Smooth muscle cell (in vitro differentiated cells): Measurements from ENCODE around the gene TGM5. TPM values are rescaled to one million over a fixed set of nuclear protein-coding genes. Genes with fewer than 3 reads are reported as not detected.

Experiments used
- DNase-seq: peaks from one replicate; lab custom pipeline; 2025; ENCODE audit not compliant: unreplicated experiment; lab: John Stamatoyannopoulos, UW
- H2AFZ ChIP-seq: fragments of 200-600 bp; sonication (generic); 2 replicates; pipeline ENCODE4 v1.6.0; 2016; ENCODE audit warnings: antibody characterized with exemption, low read depth, mild to moderate bottlenecking
- H3F3A ChIP-seq: fragments of 200-600 bp; sonication (generic); 2 replicates; pipeline ENCODE4 v1.6.0; 2017; ENCODE audit warnings: antibody characterized with exemption, low read depth
- H3K27ac ChIP-seq: fragments of 200-600 bp; sonication (generic); 2 replicates; pipeline ENCODE4 v1.5.1; 2016; ENCODE audit warnings: low read depth, mild to moderate bottlenecking
- H3K27me3 ChIP-seq: fragments of 200-600 bp; sonication (generic); 2 replicates; pipeline ENCODE4 v1.6.1; 2016; ENCODE audit warnings: low read depth, mild to moderate bottlenecking
- H3K36me3 ChIP-seq: fragments of 200-600 bp; sonication (generic); 2 replicates; pipeline ENCODE4 v1.5.1; 2016; ENCODE audit warnings: low read depth
- H3K4me1 ChIP-seq: fragments of 200-600 bp; sonication (generic); 2 replicates; pipeline ENCODE4 v1.5.1; 2016; ENCODE audit warnings: low read depth
- H3K4me2 ChIP-seq: fragments of 200-600 bp; sonication (generic); 2 replicates; pipeline ENCODE4 v1.6.0; 2016; ENCODE audit warnings: mild to moderate bottlenecking
- H3K4me3 ChIP-seq: fragments of 200-600 bp; sonication (generic); 2 replicates; pipeline ENCODE4 v1.5.1; 2016; ENCODE audit warnings: mild to moderate bottlenecking
- H3K79me2 ChIP-seq: fragments of 200-600 bp; sonication (generic); 2 replicates; pipeline ENCODE4 v1.6.0; 2016; ENCODE audit warnings: low read depth, mild to moderate bottlenecking
- H3K9ac ChIP-seq: fragments of 200-600 bp; sonication (generic); 2 replicates; pipeline ENCODE4 v1.6.0; 2016; ENCODE audit warnings: low read depth
- H3K9me3 ChIP-seq: fragments of 200-600 bp; sonication (generic); replicated peaks from 2 replicates; pipeline ENCODE4 v1.5.1; 2016; ENCODE audit warnings: low read depth
- H4K20me1 ChIP-seq: fragments of 200-600 bp; sonication (generic); 2 replicates; pipeline ENCODE4 v1.6.0; 2016; ENCODE audit warnings: low read depth
- WGBS: methylation state at CpG from one replicate; pipeline ENCODE4 v1.1.7; 2016; ENCODE audit warnings: low lambda C conversion rate; 5-methylcytosine and 5-hydroxymethylcytosine counted together
- polyA plus RNA-seq: library from polyadenylated mRNA; unstranded; fragments of >200 nt; fragmentation: Nextera tagmentation; extraction: Ambion mirVana; gene quantifications from 2 replicates; pipeline ENCODE4 v1.2.1, GENCODE V29; 2016
- total RNA-seq: library from RNA; depleted of rRNA; stranded (reverse); fragments of >200 nt; gene quantifications from 2 replicates; pipeline ENCODE4 v1.2.3, GENCODE V29; 2014
- TF ChIP-seq, protein P1 (sequence below): fragments of 200-600 bp; sonication (generic); IDR thresholded peaks from 2 replicates; pipeline ENCODE4 v1.5.1; 2017; ENCODE audit warnings: borderline replicate concordance, mild to moderate bottlenecking, antibody characterized with exemption; ENCODE audit not compliant: insufficient read depth, poor library complexity, severe bottlenecking

TGM5 gene
- total and polyA plus RNA-seq, 2 experiments from 2014 or later = 0.08 to 2.5 TPM

GRCh38 chr15:43244092-43244491 lies 22.6 kb downstream of the TGM5 start:
- no peaks in the 10 kb centered on the region for H3K9me3 ChIP-seq
- H3K27me3 ChIP-seq = no peaks in the 10 kb centered on the region
- WGBS = 73% methylated on average over 4 of the region's 4 CpGs
- no peaks in the 10 kb centered on the region for H3K4me1 ChIP-seq
- H3K36me3 ChIP-seq = no peaks in the 10 kb centered on the region
- no peaks in the 10 kb centered on the region for H4K20me1 ChIP-seq
- DNase-seq = no peak
- TF ChIP-seq, protein P1, sequence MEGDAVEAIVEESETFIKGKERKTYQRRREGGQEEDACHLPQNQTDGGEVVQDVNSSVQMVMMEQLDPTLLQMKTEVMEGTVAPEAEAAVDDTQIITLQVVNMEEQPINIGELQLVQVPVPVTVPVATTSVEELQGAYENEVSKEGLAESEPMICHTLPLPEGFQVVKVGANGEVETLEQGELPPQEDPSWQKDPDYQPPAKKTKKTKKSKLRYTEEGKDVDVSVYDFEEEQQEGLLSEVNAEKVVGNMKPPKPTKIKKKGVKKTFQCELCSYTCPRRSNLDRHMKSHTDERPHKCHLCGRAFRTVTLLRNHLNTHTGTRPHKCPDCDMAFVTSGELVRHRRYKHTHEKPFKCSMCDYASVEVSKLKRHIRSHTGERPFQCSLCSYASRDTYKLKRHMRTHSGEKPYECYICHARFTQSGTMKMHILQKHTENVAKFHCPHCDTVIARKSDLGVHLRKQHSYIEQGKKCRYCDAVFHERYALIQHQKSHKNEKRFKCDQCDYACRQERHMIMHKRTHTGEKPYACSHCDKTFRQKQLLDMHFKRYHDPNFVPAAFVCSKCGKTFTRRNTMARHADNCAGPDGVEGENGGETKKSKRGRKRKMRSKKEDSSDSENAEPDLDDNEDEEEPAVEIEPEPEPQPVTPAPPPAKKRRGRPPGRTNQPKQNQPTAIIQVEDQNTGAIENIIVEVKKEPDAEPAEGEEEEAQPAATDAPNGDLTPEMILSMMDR = no peak
- H3K79me2 ChIP-seq = no peaks in the 10 kb centered on the region
- H3K9ac ChIP-seq = no peak overlapping the region
- H2AFZ ChIP-seq = no peak overlapping the region
- H3F3A ChIP-seq = no peaks in the 10 kb centered on the region
- H3K4me3 ChIP-seq = no peak overlapping the region
- no peak overlapping the region for H3K4me2 ChIP-seq
- no peak overlapping the region for H3K27ac ChIP-seq

- Histone ChIP-seq H3K4me2 (no peak overlapping the region), H3F3A (no peaks in the 10 kb centered on the region), H3K9me3 (no peaks in the 10 kb centered on the region), H3K4me3 (no peak overlapping the region), H3K79me2 (no peaks in the 10 kb centered on the region), H4K20me1 (no peaks in the 10 kb centered on the region), H3K36me3 (no peaks in the 10 kb centered on the region), H3K27ac (no peak overlapping the region), H3K4me1 (no peaks in the 10 kb centered on the region), H3K9ac (no peak overlapping the region), H3K27me3 (no peaks in the 10 kb centered on the region), H2AFZ (no peak overlapping the region)
- TF ChIP-seq, protein P1 = no peak
- no peak for DNase-seq
- 93% methylated on average over 2 of the region's 2 CpGs for WGBS
Measured at GRCh38 chr15:43243020-43243645, 23.6 kb downstream of the TGM5 start.

GRCh38 chr15:43242616-43243015 lies 24.1 kb downstream of the TGM5 start:
- WGBS = 74% methylated on average over 5 of the region's 5 CpGs
- H3K36me3 ChIP-seq = no peaks in the 10 kb centered on the region

More at GRCh38 chr15:43242616-43243015, 24.1 kb downstream of the TGM5 start:
- Histone ChIP-seq H3K9me3 (no peaks in the 10 kb centered on the region), H4K20me1 (no peaks in the 10 kb centered on the region), H3K4me2 (no peak overlapping the region), H3K79me2 (no peaks in the 10 kb centered on the region), H3K4me3 (no peak overlapping the region), H3F3A (no peaks in the 10 kb centered on the region), H3K27ac (no peak overlapping the region), H3K9ac (no peak overlapping the region), H3K4me1 (no peaks in the 10 kb centered on the region), H3K27me3 (no peaks in the 10 kb centered on the region), H2AFZ (no peak overlapping the region)
- TF ChIP-seq, protein P1 = no peak
- DNase-seq = no peak
